Stimulated activated effector memory CD8-positive, alpha-beta T cell treated with anti-CD3 and anti-CD28 coated beads, Interleukin-12 subunit alpha, Interleukin-12 subunit beta, amount 100 ng/mL, for 72 hours (primary cell): Measurements from ENCODE around the gene MPG.

Source experiments
- ATAC-seq: fragments of 150-1000 bp; cut with Tn5 transposase; 2 replicates; pipeline ENCODE4 v1.10.0; 2021
- DNase-seq, 2 donors: peaks; one replicate each; pipeline ENCODE4 v3.0.0; 2021 to 2022; ENCODE audit warnings: low spot score in 2 of 2
- H3K27ac Mint-ChIP-seq: one replicate; pipeline ENCODE4 v1.8.0; 2022; ENCODE audit warnings: mild to moderate bottlenecking, mixed read lengths
- H3K36me3 Mint-ChIP-seq: one replicate; pipeline ENCODE4 v1.8.0; 2022; ENCODE audit warnings: mild to moderate bottlenecking, mixed read lengths
- H3K4me1 Mint-ChIP-seq: one replicate; pipeline ENCODE4 v1.8.0; 2022; ENCODE audit warnings: mixed read lengths
- H3K4me3 Mint-ChIP-seq: one replicate; pipeline ENCODE4 v1.8.0; 2022; ENCODE audit warnings: mild to moderate bottlenecking, mixed read lengths
- H3K9me3 Mint-ChIP-seq: one replicate; pipeline ENCODE4 v1.8.0; 2022; ENCODE audit warnings: mixed read lengths

MPG gene

DNA sequence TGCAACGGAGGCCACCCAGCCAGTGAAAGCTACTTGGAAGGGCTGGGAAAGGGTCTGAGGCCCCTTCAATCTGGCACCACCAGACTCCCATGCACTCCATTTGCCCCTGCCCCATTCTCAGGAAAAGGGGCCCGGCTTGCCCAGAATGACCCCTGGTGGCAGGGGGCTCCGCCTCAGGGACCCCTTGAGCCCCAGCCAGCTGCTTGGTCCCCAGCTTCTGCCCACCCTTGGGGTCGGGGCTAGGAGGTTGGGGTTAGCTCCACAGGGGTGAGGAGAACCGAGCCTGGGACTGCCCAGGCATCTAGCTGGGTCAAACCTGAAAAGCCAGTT is 6.8 kb upstream of the MPG start:
- Mint-ChIP-seq H3K27ac (no peak overlapping the region), H3K36me3 (no peaks in the 10 kb centered on the region), H3K9me3 (no peaks in the 10 kb centered on the region), H3K4me3 (peak overlapping the region; percentile 42), H3K4me1 (peaks cover 12% of the 10 kb centered on the region)
- DNase-seq = no peak
- no peak for ATAC-seq

GRCh38 chr16:71540-72401 is 6.3 kb upstream of the MPG start:
- ATAC-seq (no peak), DNase-seq (no peak)
- no peak overlapping the region for H3K27ac Mint-ChIP-seq
- peaks cover 18% of the 10 kb centered on the region for H3K4me1 Mint-ChIP-seq
- peaks cover 6% of the 10 kb centered on the region for H3K36me3 Mint-ChIP-seq
- H3K9me3 Mint-ChIP-seq = no peaks in the 10 kb centered on the region
- peak overlapping the region; percentile 42 for H3K4me3 Mint-ChIP-seq

- ATAC-seq (peak; percentile 54), DNase-seq (no peak)
- Mint-ChIP-seq H3K4me3 (peak within 1 kb of the TSS; percentile 59), H3K36me3 (peaks cover 6% of the 10 kb centered on the region), H3K27ac (peak within 1 kb of the TSS; percentile 36), H3K4me1 (peaks cover 21% of the 10 kb centered on the region), H3K9me3 (no peaks in the 10 kb centered on the region)
Observed at GRCh38 chr16:72561-73548, 5.2 kb upstream of the MPG start, which contains the start of gene RHBDF1. Gene RHBDF1, minus strand, starts transcription at chr16:72631. Its CDS starts 7,616 bp downstream, at chr16:65015.

- H3K4me1 Mint-ChIP-seq = peaks cover 28% of the 10 kb centered on the region
- H3K4me3 Mint-ChIP-seq = no peak overlapping the region
- H3K27ac Mint-ChIP-seq = no peak overlapping the region
- H3K36me3 Mint-ChIP-seq = peaks cover 7% of the 10 kb centered on the region
- no peak for ATAC-seq
- H3K9me3 Mint-ChIP-seq = no peaks in the 10 kb centered on the region
- no peak for DNase-seq
Observed at GRCh38 chr16:74051-74746, 3.8 kb upstream of the MPG start.

DNA sequence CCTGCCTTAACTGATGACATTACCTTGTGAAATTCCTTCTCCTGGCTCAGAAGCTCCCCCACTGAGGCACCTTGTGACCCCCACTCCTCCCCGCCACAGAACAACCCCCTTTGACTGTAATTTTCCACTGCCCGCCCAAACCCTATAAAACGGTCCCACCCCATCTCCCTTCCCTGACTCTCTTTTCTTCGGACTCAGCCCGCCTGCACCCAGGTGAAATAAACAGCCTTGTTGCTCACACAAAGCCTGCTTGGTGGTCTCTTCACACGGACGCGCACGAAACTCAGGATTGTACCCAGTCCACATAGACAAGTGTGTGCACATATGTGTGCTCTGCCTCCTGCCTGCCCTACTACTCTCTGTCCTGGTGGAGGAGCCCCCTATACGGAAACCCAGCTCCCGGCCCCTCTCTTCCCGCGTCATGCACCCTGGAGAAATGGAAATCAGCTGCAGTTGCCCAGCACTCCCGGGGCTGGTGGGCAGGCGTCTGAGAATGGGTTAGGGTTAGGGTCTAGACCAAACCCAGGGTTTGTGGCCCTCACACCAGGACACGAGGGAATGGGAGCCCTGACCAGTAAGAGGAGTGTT is 3.2 kb upstream of the MPG start:
- no peak for DNase-seq
- ATAC-seq = no peak
- Mint-ChIP-seq H3K4me1 (peaks cover 35% of the 10 kb centered on the region), H3K9me3 (no peaks in the 10 kb centered on the region), H3K36me3 (peaks cover 13% of the 10 kb centered on the region), H3K27ac (no peak overlapping the region), H3K4me3 (no peak overlapping the region)

DNA sequence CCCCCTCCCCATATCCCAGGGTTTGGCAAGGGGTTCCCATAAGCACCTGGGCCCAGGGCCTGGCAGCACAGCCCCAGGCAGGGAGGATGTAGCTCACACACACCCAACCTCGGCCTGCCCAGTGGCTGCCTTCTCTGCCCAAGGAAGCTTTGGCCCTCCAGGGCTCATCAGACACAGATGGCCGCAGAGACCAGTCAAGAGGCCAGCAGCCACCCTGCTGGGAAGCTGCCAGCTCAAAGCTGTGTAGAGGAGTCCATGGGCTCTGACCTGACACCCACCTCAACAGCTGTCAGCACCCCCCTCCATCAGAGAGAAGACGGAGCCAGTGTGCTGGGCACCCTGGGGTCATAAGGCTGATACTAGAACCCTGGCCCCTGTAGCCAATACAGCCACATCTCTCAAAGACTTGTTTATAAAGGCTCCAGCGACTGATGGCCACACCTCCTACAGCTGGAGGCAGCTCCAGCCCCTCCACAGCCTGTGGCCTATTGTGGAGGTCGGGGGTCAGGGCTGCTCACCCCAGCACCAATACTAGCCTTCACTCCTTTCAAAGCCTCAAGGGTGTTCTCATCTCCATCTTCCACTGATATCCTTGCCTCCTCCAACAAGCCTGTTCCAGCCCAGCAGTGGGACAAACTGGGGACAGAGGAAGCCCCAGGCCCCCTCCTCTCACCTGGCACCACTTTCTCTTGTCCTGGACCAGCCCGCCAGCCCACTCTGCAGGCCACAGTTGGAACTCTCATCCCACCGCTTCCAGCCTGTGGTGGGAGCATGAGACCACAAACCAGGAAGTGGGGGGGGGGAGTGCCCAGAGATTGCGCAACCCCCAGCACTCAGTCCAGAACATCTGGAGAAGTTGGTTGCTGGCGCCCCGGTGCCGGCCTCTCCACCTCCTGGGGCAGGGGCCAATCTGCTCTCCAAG is 2.2 kb upstream of the MPG start:
- H3K4me3 Mint-ChIP-seq = peak overlapping the region; percentile 84

GRCh38 chr16:76535-77272 is 1.3 kb upstream of the MPG start:
- Mint-ChIP-seq H3K27ac (peak overlapping the region; percentile 90), H3K4me1 (peaks cover 37% of the 10 kb centered on the region), H3K4me3 (peak overlapping the region; percentile 84), H3K36me3 (peaks cover 27% of the 10 kb centered on the region), H3K9me3 (no peaks in the 10 kb centered on the region)
- DNase-seq = no peak
- ATAC-seq = no peak

More for the DNA sequence above, 2.2 kb upstream of the MPG start:
- ATAC-seq (no peak), DNase-seq (no peak)
- Mint-ChIP-seq H3K27ac (peak overlapping the region; percentile 90), H3K4me1 (peaks cover 37% of the 10 kb centered on the region), H3K9me3 (no peaks in the 10 kb centered on the region), H3K36me3 (peaks cover 23% of the 10 kb centered on the region)

DNA sequence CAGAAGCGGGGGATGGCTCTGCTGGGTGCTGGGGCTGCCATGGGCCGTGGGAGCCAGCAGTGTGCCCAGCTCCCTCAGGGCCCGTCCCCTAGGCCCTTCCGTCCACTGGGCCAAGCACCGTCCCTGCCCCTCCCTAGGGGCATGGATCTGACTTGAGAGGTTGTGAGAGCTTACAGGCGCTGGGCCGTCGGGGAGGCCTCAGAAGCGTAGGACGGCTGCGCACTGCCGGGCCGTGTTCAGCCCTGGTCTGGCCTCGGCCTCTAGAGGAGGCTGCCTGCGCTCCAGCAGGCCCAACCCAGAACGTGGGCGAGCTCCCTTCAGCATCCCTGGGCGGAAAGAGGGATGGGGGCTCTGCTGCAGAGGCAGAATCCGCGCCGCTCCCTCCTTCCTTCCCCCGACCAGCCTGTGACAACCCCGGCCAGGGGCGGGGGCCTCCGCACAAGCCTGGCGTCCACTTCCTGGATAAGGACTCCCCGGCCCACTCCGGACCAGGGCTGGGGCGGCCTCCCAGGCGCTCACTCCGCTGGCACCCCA is 685 bp upstream of the MPG start:
- Mint-ChIP-seq H3K9me3 (no peaks in the 10 kb centered on the region), H3K27ac (peak overlapping the region; percentile 90), H3K36me3 (peaks cover 27% of the 10 kb centered on the region), H3K4me1 (peaks cover 37% of the 10 kb centered on the region), H3K4me3 (peak overlapping the region; percentile 84)
- DNase-seq (peak; percentile 36 to 78), ATAC-seq (peak; percentile 57)

GRCh38 chr16:78444-79150 is 572 bp downstream of the MPG start:
- Mint-ChIP-seq H3K36me3 (peaks cover 34% of the 10 kb centered on the region), H3K4me3 (peak overlapping the region; percentile 84), H3K27ac (peak overlapping the region; percentile 90), H3K4me1 (peaks cover 42% of the 10 kb centered on the region), H3K9me3 (no peaks in the 10 kb centered on the region)
- DNase-seq = peak in 1 of 2 donors; percentile 18
- peak; percentile 33 for ATAC-seq

DNA sequence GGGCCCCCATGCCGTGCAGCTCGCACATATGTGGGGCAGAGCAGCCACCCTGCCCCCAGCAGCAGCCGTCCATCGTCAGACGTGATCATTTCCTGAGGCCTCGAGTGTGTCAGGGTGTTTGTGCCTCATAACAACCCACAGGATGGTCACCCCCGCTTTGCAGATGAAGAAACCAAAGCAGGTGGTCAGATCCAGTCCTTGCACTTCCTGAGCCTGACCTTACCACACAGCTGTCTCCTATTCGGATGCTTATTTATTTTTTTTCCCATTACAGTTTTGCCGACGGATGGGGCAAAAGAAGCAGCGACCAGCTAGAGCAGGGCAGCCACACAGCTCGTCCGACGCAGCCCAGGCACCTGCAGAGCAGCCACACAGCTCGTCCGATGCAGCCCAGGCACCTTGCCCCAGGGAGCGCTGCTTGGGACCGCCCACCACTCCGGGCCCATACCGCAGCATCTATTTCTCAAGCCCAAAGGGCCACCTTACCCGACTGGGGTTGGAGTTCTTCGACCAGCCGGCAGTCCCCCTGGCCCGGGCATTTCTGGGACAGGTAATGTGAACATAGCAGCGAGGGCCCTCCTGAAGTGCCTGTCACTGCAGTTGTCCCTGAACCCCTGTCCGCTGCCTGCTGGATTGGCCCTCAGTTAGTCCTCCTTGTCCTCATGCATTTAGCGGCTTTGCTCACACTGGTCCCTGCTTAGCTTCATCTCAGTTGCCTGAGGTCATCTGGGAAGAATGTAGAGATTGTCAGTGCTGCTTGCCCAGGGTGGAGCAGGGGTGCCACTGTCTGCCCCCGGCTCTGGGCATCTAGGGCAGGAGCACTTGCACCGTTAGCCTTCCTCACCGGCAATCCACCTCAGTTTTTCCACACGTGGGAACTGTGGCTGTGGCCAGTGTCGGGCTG is 1.4 kb downstream of the MPG start:
- no peaks in the 10 kb centered on the region for H3K9me3 Mint-ChIP-seq
- ATAC-seq (no peak), DNase-seq (no peak)
- H3K4me3 Mint-ChIP-seq = peak overlapping the region; percentile 84
- H3K4me1 Mint-ChIP-seq = peaks cover 50% of the 10 kb centered on the region
- peak overlapping the region; percentile 90 for H3K27ac Mint-ChIP-seq
- peaks cover 42% of the 10 kb centered on the region for H3K36me3 Mint-ChIP-seq

DNA sequence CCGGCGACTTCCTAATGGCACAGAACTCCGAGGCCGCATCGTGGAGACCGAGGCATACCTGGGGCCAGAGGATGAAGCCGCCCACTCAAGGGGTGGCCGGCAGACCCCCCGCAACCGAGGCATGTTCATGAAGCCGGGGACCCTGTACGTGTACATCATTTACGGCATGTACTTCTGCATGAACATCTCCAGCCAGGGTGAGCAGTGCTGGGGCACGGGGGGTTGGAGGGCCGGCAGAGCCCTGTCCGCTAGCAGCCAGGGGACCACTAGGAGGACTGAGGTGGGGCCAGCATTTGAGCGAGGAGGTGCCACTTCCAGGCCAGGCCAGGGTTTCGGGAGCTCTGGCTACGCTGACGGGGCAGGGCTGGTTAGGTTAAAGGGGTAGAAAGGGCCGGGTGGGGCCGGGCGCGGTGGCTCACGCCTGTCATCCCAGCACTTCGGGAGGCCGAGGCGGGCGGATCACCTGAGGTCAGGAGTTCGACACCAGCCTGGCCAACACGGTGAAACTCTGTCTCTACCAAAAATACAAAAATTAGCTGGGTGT is 5.1 kb downstream of the MPG start:
- no peak for ATAC-seq
- H3K4me1 Mint-ChIP-seq = peaks cover 51% of the 10 kb centered on the region
- no peaks in the 10 kb centered on the region for H3K9me3 Mint-ChIP-seq
- peak overlapping the region; percentile 48 for H3K4me3 Mint-ChIP-seq
- peaks cover 74% of the 10 kb centered on the region for H3K36me3 Mint-ChIP-seq
- peak overlapping the region; percentile 88 for H3K27ac Mint-ChIP-seq
- DNase-seq = no peak
